ENCODE measurements around the gene NDUFC2. TPM values are rescaled to one million over a fixed set of nuclear protein-coding genes. Genes with fewer than 3 reads are reported as not detected.

The NDUFC2 gene
- polyA plus RNA-seq, 1 donor from 2014 or later: 269 TPM

- no peak overlapping the region for H3K4me2 ChIP-seq (ENCODE audit: low read length)
- H3K27ac ChIP-seq (ENCODE audit: low read length): no peak overlapping the region
- H2AFZ ChIP-seq (ENCODE audit: low read depth, low read length): no peak overlapping the region
- H3K27me3 ChIP-seq (ENCODE audit: insufficient read depth, low read depth, low read length): peaks cover 9% of the 10 kb centered on the region
- no peaks in the 10 kb centered on the region for H3F3A ChIP-seq (ENCODE audit: insufficient read depth, low read length, poor library complexity, severe bottlenecking)
- TF ChIP-seq EZH2 (IDR thresholded peaks at IDR 0.05; ENCODE audit: borderline replicate concordance, insufficient read depth, low read length, poor library complexity, severe bottlenecking) (no peak), REST (IDR thresholded peaks at IDR 0.05; ENCODE audit: borderline replicate concordance) (no peak), SMC3 (conservative IDR thresholded peaks at IDR 0.05; ENCODE audit: poor library complexity) (no peak), EP300 (conservative IDR thresholded peaks at IDR 0.05; ENCODE audit: poor library complexity, severe bottlenecking) (no peak), POLR2AphosphoS5 (IDR thresholded peaks at IDR 0.05) (no peak), MXI1 (conservative IDR thresholded peaks at IDR 0.05; ENCODE audit: poor library complexity, severe bottlenecking) (no peak), CTCF (IDR thresholded peaks at IDR 0.05; ENCODE audit: poor library complexity, severe bottlenecking) (no peak), RAD21 (conservative IDR thresholded peaks at IDR 0.05) (no peak), TAF1 (IDR thresholded peaks at IDR 0.05; ENCODE audit: low read depth) (no peak)
- no peak overlapping the region for H3K4me3 ChIP-seq (ENCODE audit: low read length)
- no peaks in the 10 kb centered on the region for H4K20me1 ChIP-seq (ENCODE audit: insufficient read depth)
- H3K9ac ChIP-seq (ENCODE audit: low read length): no peak overlapping the region
- H3K79me2 ChIP-seq (replicated peaks; ENCODE audit: insufficient read depth, low read length): no peaks in the 10 kb centered on the region
- H3K9me3 ChIP-seq (ENCODE audit: low read length): no peaks in the 10 kb centered on the region
- no peaks in the 10 kb centered on the region for H3K9me2 ChIP-seq (ENCODE audit: insufficient read depth, low read length)
- no peaks in the 10 kb centered on the region for H3K36me3 ChIP-seq (ENCODE audit: insufficient read depth, low read length)
These were observed 51.9 kb downstream of the NDUFC2 start for GRCh38 chr11:78027759-78028158.

- TF ChIP-seq SMC3 (conservative IDR thresholded peaks at IDR 0.05; ENCODE audit: poor library complexity) (no peak), EZH2 (IDR thresholded peaks at IDR 0.05; ENCODE audit: borderline replicate concordance, insufficient read depth, low read length, poor library complexity, severe bottlenecking) (no peak), RAD21 (conservative IDR thresholded peaks at IDR 0.05) (no peak), TAF1 (IDR thresholded peaks at IDR 0.05; ENCODE audit: low read depth) (no peak), MXI1 (conservative IDR thresholded peaks at IDR 0.05; ENCODE audit: poor library complexity, severe bottlenecking) (no peak)
- Histone ChIP-seq H3K9ac (ENCODE audit: low read length) (no peak overlapping the region), H2AFZ (ENCODE audit: low read depth, low read length) (no peak overlapping the region), H3K9me2 (ENCODE audit: insufficient read depth, low read length) (no peaks in the 10 kb centered on the region), H3K4me3 (ENCODE audit: low read length) (no peak overlapping the region), H3K36me3 (ENCODE audit: insufficient read depth, low read length) (no peaks in the 10 kb centered on the region), H3K4me2 (ENCODE audit: low read length) (no peak overlapping the region), H3F3A (ENCODE audit: insufficient read depth, low read length, poor library complexity, severe bottlenecking) (no peaks in the 10 kb centered on the region), H3K79me2 (replicated peaks; ENCODE audit: insufficient read depth, low read length) (no peaks in the 10 kb centered on the region), H3K9me3 (ENCODE audit: low read length) (no peaks in the 10 kb centered on the region), H3K27ac (ENCODE audit: low read length) (no peak overlapping the region), H3K27me3 (ENCODE audit: insufficient read depth, low read depth, low read length) (peaks cover 10% of the 10 kb centered on the region), H4K20me1 (ENCODE audit: insufficient read depth) (no peaks in the 10 kb centered on the region)
These were observed 54.3 kb downstream of the NDUFC2 start for GRCh38 chr11:78025378-78025777.
